Thoracic aorta (tissue), 2 donors: ENCODE results near the gene GCDH. TPM values are rescaled to one million over a fixed set of nuclear protein-coding genes. Genes with fewer than 3 reads are reported as not detected.
"Not testable (repeated sequence)": the region's sequence is repeated elsewhere in the genome, so short reads cannot be mapped to it uniquely, and the experiment has no call there.

Source experiments
- ATAC-seq: fragments of 150-250 bp; one replicate; pipeline ENCODE4 v1.8.0; 2017; ENCODE audit warnings: low read depth; ENCODE audit not compliant: insufficient number of reproducible peaks, low FRiP score
- DNase-seq: peaks from one replicate; pipeline ENCODE4 v3.0.0-alpha.2; 2020; ENCODE audit warnings: low spot score
- H3K27ac ChIP-seq, 2 donors: fragments of 200-600 bp; sonication (generic); 1 replicate in 1 of 2; 2 replicates in 1 of 2; pipeline ENCODE4 v1.5.1; 2016; ENCODE audit warnings: mild to moderate bottlenecking in 2 of 2, moderate library complexity in 2 of 2
- H3K27me3 ChIP-seq: fragments of 200-600 bp; sonication (generic); replicated peaks from 2 replicates; pipeline ENCODE4 v1.6.0; 2016; ENCODE audit warnings: mild to moderate bottlenecking; ENCODE audit not compliant: insufficient read depth
- H3K36me3 ChIP-seq: fragments of 200-600 bp; sonication (generic); one replicate; pipeline ENCODE4 v1.5.1; 2016
- H3K4me1 ChIP-seq, 2 donors: fragments of 200-600 bp; sonication (generic); 1 replicate in 1 of 2; 2 replicates in 1 of 2; pipeline versions ENCODE4 v1.5.1 to v1.6.0; 2016; ENCODE audit warnings: low read depth in 2 of 2, mild to moderate bottlenecking in 1 of 2; ENCODE audit not compliant: control insufficient read depth in 1 of 2
- H3K4me3 ChIP-seq: fragments of 200-600 bp; sonication (generic); 2 replicates; pipeline ENCODE4 v1.5.1; 2016; ENCODE audit warnings: mild to moderate bottlenecking
- H3K9me3 ChIP-seq: fragments of 200-600 bp; sonication (generic); 2 replicates; pipeline ENCODE4 v1.5.1; 2016
- total RNA-seq, 2 donors: library from RNA; depleted of rRNA; stranded (reverse); fragments of >200 nt; gene quantifications; one replicate each; pipeline versions ENCODE4 v1.1.0 to v1.2.3, GENCODE V29; 2016
- TF ChIP-seq, protein P1 (sequence below): fragments of 200-600 bp; sonication (generic); IDR thresholded peaks from one replicate; pipeline ENCODE4 v1.5.1; 2019; ENCODE audit warnings: antibody characterized with exemption

Gene GCDH
- total RNA-seq, 2 donors from 2014 or later = 30.2 to 60.7 TPM

DNA sequence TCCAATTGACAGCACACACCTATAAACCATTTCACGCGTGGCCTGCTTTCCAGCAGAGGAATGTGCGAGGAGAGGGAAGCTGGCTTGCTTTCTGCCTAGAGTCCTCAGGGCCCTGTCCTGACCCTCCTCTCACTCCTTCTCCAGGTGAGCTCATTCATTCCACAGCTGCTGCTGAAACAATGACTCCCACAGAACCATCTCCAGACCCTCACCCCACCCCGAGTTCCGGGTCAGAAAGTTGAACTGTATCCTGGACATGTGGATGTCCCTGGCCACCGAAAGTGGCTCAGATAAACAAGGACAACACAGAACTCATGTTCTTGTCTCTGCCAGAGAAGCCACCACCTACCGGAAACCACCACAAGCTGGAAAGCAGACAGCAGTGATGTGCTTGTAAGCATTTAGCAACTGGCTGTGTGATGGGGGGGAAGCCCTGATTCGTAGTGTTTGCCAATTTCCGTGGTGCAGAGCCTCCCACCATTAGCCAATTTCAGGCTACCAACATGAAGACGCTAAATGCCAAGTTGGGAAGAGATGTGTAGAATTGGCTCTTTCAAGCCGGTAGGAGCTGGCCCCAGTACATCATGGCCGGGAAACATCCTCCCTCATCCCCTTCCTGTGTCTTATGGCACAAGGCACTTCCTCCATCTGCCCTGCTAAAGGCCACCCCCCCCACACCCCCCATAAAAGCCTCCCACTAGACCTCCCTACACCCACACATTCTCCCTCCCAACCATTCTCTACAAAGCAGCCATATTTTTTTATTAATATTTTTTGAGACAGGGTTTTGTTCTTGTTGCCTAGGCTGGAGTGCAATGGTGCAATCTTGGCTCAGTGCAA lies 23.1 kb downstream of the GCDH start:
- TF ChIP-seq, protein P1, sequence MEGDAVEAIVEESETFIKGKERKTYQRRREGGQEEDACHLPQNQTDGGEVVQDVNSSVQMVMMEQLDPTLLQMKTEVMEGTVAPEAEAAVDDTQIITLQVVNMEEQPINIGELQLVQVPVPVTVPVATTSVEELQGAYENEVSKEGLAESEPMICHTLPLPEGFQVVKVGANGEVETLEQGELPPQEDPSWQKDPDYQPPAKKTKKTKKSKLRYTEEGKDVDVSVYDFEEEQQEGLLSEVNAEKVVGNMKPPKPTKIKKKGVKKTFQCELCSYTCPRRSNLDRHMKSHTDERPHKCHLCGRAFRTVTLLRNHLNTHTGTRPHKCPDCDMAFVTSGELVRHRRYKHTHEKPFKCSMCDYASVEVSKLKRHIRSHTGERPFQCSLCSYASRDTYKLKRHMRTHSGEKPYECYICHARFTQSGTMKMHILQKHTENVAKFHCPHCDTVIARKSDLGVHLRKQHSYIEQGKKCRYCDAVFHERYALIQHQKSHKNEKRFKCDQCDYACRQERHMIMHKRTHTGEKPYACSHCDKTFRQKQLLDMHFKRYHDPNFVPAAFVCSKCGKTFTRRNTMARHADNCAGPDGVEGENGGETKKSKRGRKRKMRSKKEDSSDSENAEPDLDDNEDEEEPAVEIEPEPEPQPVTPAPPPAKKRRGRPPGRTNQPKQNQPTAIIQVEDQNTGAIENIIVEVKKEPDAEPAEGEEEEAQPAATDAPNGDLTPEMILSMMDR = no peak
- DNase-seq = no peak
- ATAC-seq = no peak
- H3K36me3 ChIP-seq = no peaks in the 10 kb centered on the region
- H3K27me3 ChIP-seq = no peaks in the 10 kb centered on the region
- H3K4me1 ChIP-seq = peaks cover 3 to 16% of the 10 kb centered on the region in 2 donors
- H3K27ac ChIP-seq = no peak overlapping the region
- H3K9me3 ChIP-seq = no peaks in the 10 kb centered on the region
- no peak overlapping the region for H3K4me3 ChIP-seq

DNA sequence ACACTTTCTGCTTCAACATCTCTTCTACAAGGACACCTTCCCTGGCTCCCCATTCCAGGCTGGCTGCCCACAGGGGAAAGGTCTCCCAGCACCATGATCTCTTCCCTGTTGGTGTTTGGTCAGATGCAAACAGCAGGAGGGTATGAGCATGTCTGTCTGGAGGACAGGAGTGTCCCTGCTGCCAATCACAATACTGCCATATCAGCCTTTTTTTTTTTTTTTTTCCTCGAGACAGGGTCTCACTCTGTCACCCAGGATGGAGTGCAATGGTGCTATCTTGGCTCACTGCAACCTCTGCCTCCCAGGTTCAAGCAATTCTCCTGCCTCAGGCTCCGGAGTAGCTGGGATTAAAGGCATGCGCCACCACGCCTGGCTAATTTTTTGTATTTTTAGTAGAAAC lies 24.9 kb downstream of the GCDH start:
- not testable (repeated sequence) for H3K4me3 ChIP-seq, H3K27me3 ChIP-seq, ATAC-seq, H3K9me3 ChIP-seq, H3K27ac ChIP-seq, DNase-seq, H3K36me3 ChIP-seq
- peaks cover 3 to 21% of the 10 kb centered on the region in 2 donors for H3K4me1 ChIP-seq

DNA sequence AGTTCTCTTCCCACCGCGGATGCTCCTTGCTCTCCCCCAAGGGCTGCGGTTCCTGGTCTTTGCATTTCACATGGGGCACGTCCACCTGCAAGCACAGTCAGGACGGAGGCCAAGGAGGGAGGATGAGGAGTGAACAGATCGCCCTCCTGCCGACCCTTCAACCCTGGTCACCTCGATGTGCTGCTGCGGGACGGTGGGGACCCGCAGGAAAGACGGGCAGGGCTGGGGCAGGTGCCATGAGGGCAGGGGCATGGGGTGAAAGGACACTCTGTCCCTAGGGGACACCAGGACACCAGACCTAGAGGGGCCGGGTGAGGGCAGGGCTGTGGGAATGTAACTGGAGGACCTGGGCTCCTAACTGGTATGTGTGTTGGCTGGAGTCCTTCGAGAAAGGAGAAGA lies 27.3 kb downstream of the GCDH start:
- no peaks in the 10 kb centered on the region for H3K27me3 ChIP-seq
- no peak overlapping the region for H3K4me3 ChIP-seq
- no peak overlapping the region for H3K27ac ChIP-seq
- peaks cover 3 to 9% of the 10 kb centered on the region in 2 donors for H3K4me1 ChIP-seq
- peaks cover 9% of the 10 kb centered on the region for H3K36me3 ChIP-seq
- DNase-seq (no peak), ATAC-seq (no peak)
- H3K9me3 ChIP-seq = no peaks in the 10 kb centered on the region
- TF ChIP-seq, protein P1 = no peak

GRCh38 chr19:12921047-12921446 lies 30.1 kb downstream of the GCDH start:
- Histone ChIP-seq H3K4me1 (peaks cover 3 to 4% of the 10 kb centered on the region in 2 donors), H3K4me3 (no peak overlapping the region), H3K27me3 (no peaks in the 10 kb centered on the region), H3K36me3 (peaks cover 34% of the 10 kb centered on the region), H3K9me3 (no peaks in the 10 kb centered on the region), H3K27ac (no peak overlapping the region)
- TF ChIP-seq, protein P1 = no peak
- no peak for ATAC-seq
- DNase-seq = no peak

DNA sequence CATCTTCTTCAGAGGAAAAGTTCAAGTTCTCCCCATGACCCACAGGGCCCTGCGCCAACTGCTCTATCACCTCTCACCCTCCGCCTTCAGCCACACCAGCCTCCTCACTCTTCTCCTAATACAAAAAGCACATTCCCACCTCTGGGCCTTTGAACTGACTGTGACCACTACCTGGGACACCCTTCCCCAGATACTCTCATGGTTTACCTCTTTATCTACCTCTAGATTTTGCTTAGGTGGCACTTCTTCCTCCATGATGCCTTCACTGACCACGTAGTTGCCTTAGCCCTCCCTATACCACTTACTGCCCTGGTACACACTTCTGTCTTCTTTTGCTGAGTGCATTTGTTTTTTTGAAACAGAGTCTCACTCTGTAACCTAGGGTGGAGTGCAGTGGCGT lies 32.0 kb downstream of the GCDH start:
- H3K4me3 ChIP-seq = no peak overlapping the region
- H3K27me3 ChIP-seq = no peaks in the 10 kb centered on the region
- TF ChIP-seq, protein P1 = no peak
- H3K27ac ChIP-seq = no peak overlapping the region
- peaks cover 44% of the 10 kb centered on the region for H3K36me3 ChIP-seq
- no peak for ATAC-seq
- no peaks in the 10 kb centered on the region for H3K9me3 ChIP-seq
- no peak for DNase-seq
- peaks cover 3 to 4% of the 10 kb centered on the region in 2 donors for H3K4me1 ChIP-seq
